ENCODE results near the gene ZNF530. TPM values are rescaled to one million over a fixed set of nuclear protein-coding genes. Genes with fewer than 3 reads are reported as not detected.

The ZNF530 gene
- total RNA-seq, 4 donors from 2014 or later, result 0.70 to 3.9 (median 1.8) TPM

DNA sequence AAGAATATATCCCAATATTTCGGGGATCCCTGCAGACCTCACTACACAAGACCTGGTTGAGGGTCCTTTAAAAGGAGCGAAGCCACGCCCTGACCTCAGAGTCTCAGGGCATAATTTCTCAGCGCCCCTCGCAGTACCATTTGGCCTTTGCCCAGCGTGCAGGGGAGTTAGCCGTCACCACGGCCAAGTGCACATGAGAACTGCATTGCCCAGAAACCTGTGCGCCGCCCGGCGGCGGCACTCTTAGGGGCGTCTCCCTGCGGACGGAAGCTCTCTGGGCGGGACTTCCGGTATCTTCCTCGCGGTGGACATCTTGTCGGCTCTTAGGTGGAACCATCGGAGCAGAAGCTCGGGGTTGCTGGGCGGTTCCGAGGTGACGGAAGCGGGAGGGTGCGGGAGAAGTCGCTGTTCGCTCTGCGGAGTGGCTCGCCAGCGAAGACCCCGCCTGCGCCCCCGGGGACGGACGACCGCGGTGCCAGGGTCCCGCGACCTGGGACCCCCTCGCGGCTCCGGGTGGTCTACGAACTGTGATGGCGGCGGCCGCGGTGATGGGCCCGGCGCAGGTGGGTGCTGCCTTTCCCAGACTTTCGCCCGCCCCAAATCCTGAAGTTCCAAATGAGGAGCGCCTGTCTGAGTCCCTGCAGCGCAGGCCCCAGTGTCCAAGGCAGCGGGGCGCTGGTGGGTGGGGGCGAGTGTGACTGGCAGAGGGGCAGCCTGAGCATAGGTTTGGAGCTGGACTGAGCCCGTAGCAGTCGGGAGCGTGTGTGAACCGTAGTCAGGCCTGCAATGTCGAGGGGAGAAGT is 14.5 kb downstream of the ZNF530 start, which contains the start of gene ZNF134:
Gene ZNF134, plus strand, starts transcription at position 302 of the 803 bp plus-strand sequence. CDS start 5,227 bp downstream, outside the sequence.
- Histone ChIP-seq H3K36me3 (peaks cover 26 to 44% (median 31%) of the 10 kb centered on the region in 3 donors), H3K9me3 (peaks cover 5 to 69% (median 47%) of the 10 kb centered on the region in 3 donors), H3K4me1 (peaks cover 5 to 23% (median 10%) of the 10 kb centered on the region in 3 donors), H3K27me3 (no peaks in the 10 kb centered on the region), H3K4me3 (peak within 1 kb of the TSS; percentile 88 to 99 (median 98)), H3K27ac (peak within 1 kb of the TSS; percentile 78 to 88 (median 85))
- intact Hi-C loops (cut with DNase I), result no loop called here
- DNase-seq, result peak; percentile 39
- no peak for TF ChIP-seq POLR2A (IDR thresholded peaks at IDR 0.05)
- TF ChIP-seq CTCF (IDR thresholded peaks at IDR 0.05), result peak in 5 of 6 experiments; percentile 17 to 45 (median 27)
- 3 to 25% methylated on average over 4 to 5 of the region's 64 CpGs for WGBS, 2 donors

GRCh38 chr19:57615346-57615745 is 15.7 kb downstream of the ZNF530 start:
- H3K4me3 ChIP-seq, result peak overlapping the region in 2 of 4 donors; percentile 98 to 99
- intact Hi-C loops (cut with DNase I), result no loop called here
- no peaks in the 10 kb centered on the region for H3K27me3 ChIP-seq
- peaks cover 8 to 76% (median 59%) of the 10 kb centered on the region in 3 donors for H3K9me3 ChIP-seq
- WGBS, 2 donors, result 94 to 100% methylated on average over 3 of the region's 3 CpGs
- DNase-seq, result no peak
- TF ChIP-seq POLR2A (IDR thresholded peaks at IDR 0.05) (no peak), CTCF (IDR thresholded peaks at IDR 0.05) (no peak)
- H3K27ac ChIP-seq, result no peak overlapping the region
- peaks cover 5 to 23% (median 10%) of the 10 kb centered on the region in 3 donors for H3K4me1 ChIP-seq
- peaks cover 39 to 56% (median 43%) of the 10 kb centered on the region in 3 donors for H3K36me3 ChIP-seq

GRCh38 chr19:57620673-57621348 is 21.1 kb downstream of the ZNF530 start:
- peak overlapping the region in 1 of 4 donors; percentile 37 for H3K4me3 ChIP-seq
- H3K36me3 ChIP-seq, result peaks cover 53 to 95% (median 56%) of the 10 kb centered on the region in 3 donors
- no peaks in the 10 kb centered on the region for H3K27me3 ChIP-seq
- H3K4me1 ChIP-seq, result peaks cover 0 to 2% (median 0%) of the 10 kb centered on the region in 3 donors
- no peak overlapping the region for H3K27ac ChIP-seq
- no peak for DNase-seq
- intact Hi-C loops (cut with DNase I), result no loop called here
- WGBS, 2 donors, result 94 to 97% methylated on average over 10 of the region's 10 CpGs
- H3K9me3 ChIP-seq, result peaks cover 26 to 100% (median 91%) of the 10 kb centered on the region in 3 donors
- no peak for TF ChIP-seq POLR2A (IDR thresholded peaks at IDR 0.05)
- no peak for TF ChIP-seq CTCF (IDR thresholded peaks at IDR 0.05)

GRCh38 chr19:57623091-57623490 is 23.4 kb downstream of the ZNF530 start:
- no peak overlapping the region for H3K4me3 ChIP-seq
- DNase-seq, result no peak
- H3K9me3 ChIP-seq, result peaks cover 21 to 98% (median 89%) of the 10 kb centered on the region in 3 donors
- H3K4me1 ChIP-seq, result no peaks in the 10 kb centered on the region
- intact Hi-C loops (cut with DNase I), result no loop called here
- no peak overlapping the region for H3K27ac ChIP-seq
- peaks cover 32 to 72% (median 40%) of the 10 kb centered on the region in 3 donors for H3K36me3 ChIP-seq
- H3K27me3 ChIP-seq, result no peaks in the 10 kb centered on the region
- TF ChIP-seq POLR2A (IDR thresholded peaks at IDR 0.05) (no peak), CTCF (IDR thresholded peaks at IDR 0.05) (no peak)
